HG02973 (cell line): ENCODE data around the gene ZDHHC12.

ENCODE experiments used
- ATAC-seq: cut with Tn5 transposase; IDR thresholded peaks from one replicate; pipeline ENCODE4 v1.9.1; 2021; ENCODE audit warnings: moderate library complexity; ENCODE audit not compliant: unreplicated experiment

The ZDHHC12 gene

DNA sequence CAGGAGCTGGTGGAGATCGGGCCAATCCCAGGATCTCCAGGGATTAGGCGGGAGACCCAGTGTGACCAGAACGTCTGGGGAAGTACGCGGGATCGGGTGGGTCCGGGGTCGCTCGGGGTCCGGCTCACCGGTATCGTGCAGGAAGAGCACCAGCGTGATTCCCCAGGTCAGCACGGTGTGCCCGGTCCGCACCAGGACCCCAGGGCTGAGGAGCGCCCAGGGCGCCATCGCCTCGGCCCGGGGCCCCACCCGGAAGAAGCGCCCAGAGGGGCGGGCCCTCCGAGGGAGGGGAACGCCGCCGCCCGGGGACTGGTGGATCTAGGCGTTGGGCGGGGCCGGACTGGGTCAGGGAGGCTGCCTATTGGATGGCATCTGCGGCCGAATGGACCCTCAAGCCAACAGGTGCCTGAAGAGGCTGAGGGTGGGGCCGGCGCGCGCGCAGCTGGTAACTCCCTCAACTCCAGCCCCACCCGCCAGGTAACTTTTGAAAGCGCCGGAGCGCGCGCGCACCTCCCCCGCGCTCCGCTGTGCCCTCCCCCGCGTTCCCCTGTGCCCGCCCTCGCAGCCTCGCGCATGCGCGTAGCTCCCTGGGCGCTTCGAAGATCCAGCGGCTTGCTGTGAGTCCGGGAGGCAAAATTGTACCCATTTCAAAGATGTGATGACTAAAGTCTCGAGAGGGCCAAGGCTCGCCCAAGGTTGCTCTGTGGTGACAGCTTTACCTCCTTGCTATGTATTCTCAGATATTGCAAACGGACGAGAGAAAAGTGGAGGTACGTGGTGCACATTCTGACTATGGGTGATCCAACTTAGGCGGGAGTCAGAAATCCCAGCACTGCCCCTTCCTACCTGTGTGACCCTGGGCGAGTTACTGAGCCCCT, at the start of gene ZDHHC12:
ZDHHC12 (minus strand) TSS at position 262 of the 878 bp plus-strand sequence; CDS start at position 228, 34 bp downstream.
- ATAC-seq = peak; percentile 88

DNA sequence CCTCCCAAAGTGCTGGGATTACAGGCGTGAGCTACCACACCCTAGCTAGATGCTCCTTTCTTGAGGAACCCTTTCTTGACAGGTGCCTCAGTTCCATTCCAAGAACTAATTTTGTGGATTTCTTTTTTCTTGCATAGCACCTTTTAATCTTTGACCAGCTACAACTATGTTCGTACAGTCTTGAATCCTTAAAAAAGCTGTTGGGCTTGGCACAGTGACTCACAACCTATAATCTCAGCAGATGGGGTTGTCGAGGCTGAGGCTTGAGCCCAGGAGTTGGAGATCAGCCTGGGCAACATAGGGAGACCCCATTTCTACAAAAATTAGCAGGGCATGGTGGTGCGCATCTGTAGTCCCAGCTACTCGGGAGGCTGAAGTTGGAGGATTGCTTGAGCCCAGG, 49.1 kb upstream of the ZDHHC12 start:
- ATAC-seq = no peak

GRCh38 chr9:128771745-128772519, 48.0 kb upstream of the ZDHHC12 start, which contains the start of gene ZER1:
Gene ZER1 (minus strand): TSS chr9:128771927. CDS start chr9:128755565, 16,362 bp downstream.
- peak; percentile 85 for ATAC-seq

DNA sequence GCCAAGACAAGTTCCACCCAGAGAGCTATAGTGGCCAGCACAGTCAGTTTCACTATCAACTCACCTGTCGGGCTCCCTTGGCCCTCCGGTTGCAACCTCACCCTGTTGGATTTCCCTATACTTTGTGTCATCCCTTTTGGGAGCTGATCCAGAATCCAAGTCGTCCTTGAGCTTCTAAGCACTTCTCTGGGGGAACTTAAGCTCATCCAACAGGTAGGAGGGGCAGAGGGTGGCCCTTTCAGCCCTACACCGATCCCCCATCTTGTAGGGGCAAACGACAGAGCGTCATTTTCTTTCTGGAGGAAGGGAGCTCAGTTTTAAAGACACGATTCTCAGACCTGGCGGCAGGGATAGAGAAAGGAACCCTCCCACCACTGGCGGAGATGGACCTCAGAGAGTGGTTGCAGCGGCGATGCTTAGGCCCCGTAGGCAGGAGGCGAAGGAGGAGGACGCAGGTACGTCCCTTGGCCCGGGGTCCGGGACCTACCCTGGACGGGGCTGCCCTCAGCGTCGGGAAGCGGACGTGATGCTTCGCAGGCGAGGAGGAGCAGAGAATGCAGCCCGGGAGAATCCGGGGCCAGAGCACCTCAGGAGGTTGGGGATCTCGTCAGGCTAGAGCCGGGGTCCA, 47.3 kb upstream of the ZDHHC12 start:
- ATAC-seq = peak; percentile 13

DNA sequence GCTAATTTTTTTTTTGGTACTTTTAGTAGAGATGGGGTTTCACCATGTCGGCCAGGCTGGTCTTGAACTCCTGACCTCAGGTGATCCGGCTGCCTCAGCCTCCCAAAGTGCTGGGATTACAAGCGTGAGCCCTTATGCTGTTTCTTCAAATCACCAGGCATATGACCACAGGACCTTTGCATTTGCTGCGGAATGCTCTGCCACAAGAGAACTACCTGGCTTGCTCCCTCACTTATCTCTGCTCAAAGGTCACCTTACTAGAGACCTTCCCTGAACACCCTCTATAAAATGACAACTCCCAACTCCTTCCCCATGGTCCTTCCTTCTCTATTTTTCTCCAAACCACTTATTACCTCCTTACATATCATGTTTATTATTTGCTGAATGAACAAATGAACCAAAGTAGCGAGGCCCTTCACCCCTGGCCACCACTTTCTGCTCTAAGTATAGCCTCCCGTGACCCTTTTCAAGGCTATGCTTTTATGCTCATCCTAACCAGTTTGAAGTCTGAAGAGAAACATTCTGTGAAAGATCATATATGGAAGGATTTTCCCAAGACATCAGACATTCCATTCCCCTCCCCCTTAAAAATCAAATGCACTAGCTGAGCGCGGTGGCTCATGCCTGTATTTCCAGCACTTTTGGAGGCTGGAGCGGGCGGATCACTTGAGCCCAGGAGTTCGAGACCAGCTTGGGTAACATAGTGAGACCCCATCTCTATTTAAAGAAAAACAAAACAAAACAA, 46.5 kb upstream of the ZDHHC12 start:
- no peak for ATAC-seq

DNA sequence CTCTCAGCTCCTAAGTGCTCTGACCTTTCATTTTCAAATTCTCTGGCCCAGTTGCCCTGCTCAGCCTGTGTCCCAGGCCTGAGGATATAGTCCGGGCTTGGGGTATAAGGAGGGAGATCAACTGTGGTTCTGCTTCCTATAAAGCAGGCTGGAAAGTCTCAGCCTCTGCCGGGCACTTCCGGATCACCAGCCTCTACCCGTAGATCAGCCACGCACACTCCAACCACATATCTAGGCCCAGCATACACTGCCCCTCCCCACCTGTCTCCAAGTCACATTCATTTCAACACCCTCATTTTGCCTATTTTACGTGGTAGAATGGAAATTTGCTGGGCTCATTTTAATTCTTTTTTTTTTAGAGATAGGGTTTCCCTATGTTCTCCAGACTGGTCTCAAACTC, 44.7 kb upstream of the ZDHHC12 start:
- no peak for ATAC-seq

DNA sequence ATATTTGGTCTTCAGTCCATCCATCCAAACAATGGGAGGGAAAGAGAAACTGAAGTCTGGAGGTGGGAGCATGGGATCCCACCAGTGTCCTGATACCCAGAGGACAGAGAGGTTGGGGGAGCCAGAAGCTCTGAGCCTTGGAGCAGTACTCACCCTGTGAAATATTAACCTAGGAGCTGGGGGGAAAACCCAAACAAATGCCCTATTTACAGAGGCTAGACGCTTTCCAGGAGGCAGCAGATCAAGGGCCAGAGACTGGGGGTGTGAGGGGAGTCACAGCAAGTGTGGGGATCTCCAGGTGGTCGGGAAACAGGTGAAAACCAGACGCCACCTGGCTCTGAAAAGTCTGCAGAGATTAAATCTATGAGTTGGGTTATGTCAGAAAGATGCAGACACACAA, 41.6 kb upstream of the ZDHHC12 start:
- ATAC-seq = no peak

DNA sequence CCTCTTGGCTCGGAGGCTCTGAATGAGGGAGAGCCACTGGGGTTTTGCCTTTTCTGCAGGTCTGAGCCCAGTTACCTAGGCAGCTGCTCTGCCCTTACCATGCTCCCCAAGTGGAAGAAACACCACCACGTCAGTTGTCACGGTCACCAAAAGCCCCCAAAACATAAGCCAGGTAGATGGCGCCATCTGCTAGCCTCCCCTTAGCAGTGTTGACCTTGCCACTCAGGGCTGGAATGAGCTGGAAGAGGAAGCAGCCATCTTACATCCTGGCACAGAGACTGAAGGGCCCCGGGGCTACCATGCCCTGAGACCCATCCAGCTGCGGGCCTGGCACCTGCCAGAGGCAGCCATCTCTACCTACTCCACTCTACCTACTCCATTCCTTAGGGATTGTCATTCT, 40.4 kb upstream of the ZDHHC12 start:
- ATAC-seq = no peak

GRCh38 chr9:128762671-128763449, 38.9 kb upstream of the ZDHHC12 start:
- ATAC-seq = no peak

- ATAC-seq = no peak
These were observed 33.7 kb upstream of the ZDHHC12 start for GRCh38 chr9:128757602-128758001.

DNA sequence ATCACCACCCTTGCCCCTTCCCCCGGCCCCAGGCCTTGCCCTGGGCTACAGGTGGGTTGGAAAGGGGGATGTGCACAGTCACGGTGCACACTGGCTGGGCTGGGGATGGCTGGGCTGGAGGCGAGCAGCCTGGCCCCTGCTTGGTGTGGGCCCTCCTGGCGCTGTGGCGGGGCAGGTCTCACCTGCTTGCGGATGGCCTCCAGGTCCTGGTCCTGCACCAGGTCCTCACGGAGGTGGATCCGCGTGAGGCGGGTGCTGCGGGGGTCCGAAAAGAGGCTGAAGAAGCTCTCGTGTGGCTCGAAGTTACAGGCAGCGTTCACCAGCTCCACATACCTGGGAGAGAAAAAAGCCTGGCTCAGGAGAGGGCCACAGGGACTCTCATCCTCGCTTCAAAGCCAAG, 29.7 kb upstream of the ZDHHC12 start:
- ATAC-seq = no peak

GRCh38 chr9:128750926-128751595, 27.1 kb upstream of the ZDHHC12 start:
- no peak for ATAC-seq

GRCh38 chr9:128747241-128747640, 23.3 kb upstream of the ZDHHC12 start:
- no peak for ATAC-seq

GRCh38 chr9:128743421-128743820, 19.5 kb upstream of the ZDHHC12 start:
- no peak for ATAC-seq

DNA sequence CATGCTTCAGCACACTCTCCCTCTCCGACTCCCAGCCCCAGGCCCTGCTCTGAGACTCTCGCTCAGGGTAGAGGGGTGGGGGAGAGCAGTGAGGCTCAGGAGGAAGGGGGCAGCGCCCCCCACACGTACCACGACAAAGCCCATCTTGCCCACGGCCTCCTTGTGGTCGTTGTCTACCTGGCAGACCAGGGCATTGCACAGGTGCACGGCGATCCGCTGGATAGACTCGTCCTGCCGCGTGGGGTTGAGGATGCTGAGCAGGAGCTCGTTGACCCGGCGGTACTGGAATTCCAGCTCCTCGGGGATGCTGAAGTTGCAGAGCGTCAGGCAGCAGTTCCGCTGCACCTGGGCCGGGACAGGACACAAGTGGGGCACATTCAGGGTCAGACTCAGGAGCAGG, 18.5 kb upstream of the ZDHHC12 start:
- no peak for ATAC-seq

- no peak for ATAC-seq
These were observed 11.4 kb upstream of the ZDHHC12 start for GRCh38 chr9:128735373-128735772.

GRCh38 chr9:128733256-128733655, 9.3 kb upstream of the ZDHHC12 start:
- no peak for ATAC-seq

- no peak for ATAC-seq
These were observed 8.6 kb upstream of the ZDHHC12 start for GRCh38 chr9:128732576-128732975.

DNA sequence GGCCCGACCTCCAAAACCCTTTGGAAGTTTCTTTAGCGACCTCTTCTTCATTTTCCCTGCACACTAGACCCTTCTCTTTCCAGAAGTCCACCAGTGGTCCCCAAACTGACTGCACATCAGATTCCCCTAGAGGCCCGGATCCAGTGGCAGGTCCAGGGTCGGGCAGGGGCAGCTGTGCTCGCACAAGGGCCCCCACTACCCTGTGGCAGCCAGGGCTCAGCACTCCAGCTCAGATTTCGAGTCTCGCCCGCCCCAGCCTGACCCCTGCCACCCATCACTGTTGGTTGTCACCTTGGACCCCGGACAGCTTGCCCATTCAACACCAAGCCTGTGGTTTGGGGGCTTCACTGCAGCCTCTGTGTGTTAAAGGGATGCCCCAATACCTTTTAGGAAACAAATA, 7.8 kb upstream of the ZDHHC12 start:
- no peak for ATAC-seq
